GM12891 (cell line): ENCODE measurements around the gene PTAR1.
"Not testable (repeated sequence)": the region's sequence is repeated elsewhere in the genome, so short reads cannot be mapped to it uniquely, and the experiment has no call there.

Source experiments
- DNase-seq: peaks from one replicate; pipeline ENCODE4 v3.0.0; 2011; ENCODE audit warnings: low spot score; ENCODE audit not compliant: insufficient read length
- FAIRE-seq: peaks from 2 replicates; lab custom pipeline; 2011; peaks lifted over from hg19 to GRCh38; lab: Jason Lieb, UNC
- PAX5 ChIP-seq: IDR thresholded peaks from 2 replicates; pipeline ENCODE4 v1.6.1; 2011; ENCODE audit warnings: low read length, moderate library complexity, mild to moderate bottlenecking; ENCODE audit not compliant: insufficient read depth, severe bottlenecking
- POLR2A ChIP-seq: IDR thresholded peaks from 2 replicates; pipeline ENCODE4 v1.6.1; 2011; ENCODE audit warnings: low read depth, low read length, control low read depth
- POLR2AphosphoS5 ChIP-seq: IDR thresholded peaks from 2 replicates; pipeline ENCODE4 v1.6.1; 2011; ENCODE audit warnings: low read depth, low read length, control low read depth
- POU2F2 ChIP-seq: IDR thresholded peaks from 2 replicates; pipeline ENCODE4 v1.6.1; 2011; ENCODE audit warnings: low read depth, mild to moderate bottlenecking, control low read depth, low read length, moderate library complexity
- SPI1 ChIP-seq: IDR thresholded peaks from 2 replicates; pipeline ENCODE4 v1.6.1; 2011; ENCODE audit warnings: low read depth, low read length, control low read depth
- TAF1 ChIP-seq: IDR thresholded peaks from 2 replicates; pipeline ENCODE4 v1.6.1; 2011; ENCODE audit warnings: low read depth, low read length, control low read depth

PTAR1 gene

DNA sequence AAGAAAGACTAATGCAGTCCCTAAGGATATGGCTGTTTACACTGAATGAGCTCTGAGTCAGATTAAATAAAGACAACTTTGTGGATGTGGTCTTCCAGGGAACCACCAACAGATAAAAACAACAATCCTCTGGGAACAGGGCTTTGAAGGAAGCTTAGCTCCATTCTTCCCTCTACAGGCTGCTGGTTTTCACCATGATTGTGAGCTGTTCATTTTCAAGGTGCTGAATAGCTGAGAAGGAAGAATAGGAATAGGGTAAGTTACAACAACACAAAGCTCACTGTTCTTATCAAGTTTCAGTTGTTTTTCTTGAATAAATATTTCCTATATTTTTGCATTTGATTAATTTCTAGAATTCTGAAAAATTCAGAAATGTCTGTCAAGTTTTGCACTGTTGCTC, 25.9 kb upstream of the PTAR1 start:
- no peak for FAIRE-seq
- TF ChIP-seq POU2F2: no peak
- DNase-seq: no peak

DNA sequence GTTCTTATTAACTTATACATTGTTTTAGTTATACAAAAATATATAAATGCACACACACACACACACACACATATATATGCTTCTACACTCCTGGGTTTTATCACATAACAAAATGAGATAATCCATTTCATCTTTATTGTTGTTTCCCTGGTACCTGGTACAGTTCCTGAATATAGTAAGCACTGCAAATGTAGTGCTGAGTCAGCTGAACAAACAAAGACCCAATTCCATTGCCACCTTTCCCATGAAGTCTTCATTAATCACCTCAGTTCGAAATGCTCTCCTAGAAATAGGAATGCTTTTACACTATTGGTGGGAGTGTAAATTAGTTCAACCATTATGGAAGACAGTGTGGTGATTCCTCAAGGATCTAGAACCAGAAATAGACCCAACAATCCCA, 13.4 kb upstream of the PTAR1 start:
- DNase-seq (no peak), FAIRE-seq (no peak)
- no peak for TF ChIP-seq POU2F2
- TF ChIP-seq POLR2A: no peak
- TF ChIP-seq POLR2AphosphoS5: no peak
- no peak for TF ChIP-seq SPI1
- no peak for TF ChIP-seq PAX5
- TF ChIP-seq TAF1: no peak

DNA sequence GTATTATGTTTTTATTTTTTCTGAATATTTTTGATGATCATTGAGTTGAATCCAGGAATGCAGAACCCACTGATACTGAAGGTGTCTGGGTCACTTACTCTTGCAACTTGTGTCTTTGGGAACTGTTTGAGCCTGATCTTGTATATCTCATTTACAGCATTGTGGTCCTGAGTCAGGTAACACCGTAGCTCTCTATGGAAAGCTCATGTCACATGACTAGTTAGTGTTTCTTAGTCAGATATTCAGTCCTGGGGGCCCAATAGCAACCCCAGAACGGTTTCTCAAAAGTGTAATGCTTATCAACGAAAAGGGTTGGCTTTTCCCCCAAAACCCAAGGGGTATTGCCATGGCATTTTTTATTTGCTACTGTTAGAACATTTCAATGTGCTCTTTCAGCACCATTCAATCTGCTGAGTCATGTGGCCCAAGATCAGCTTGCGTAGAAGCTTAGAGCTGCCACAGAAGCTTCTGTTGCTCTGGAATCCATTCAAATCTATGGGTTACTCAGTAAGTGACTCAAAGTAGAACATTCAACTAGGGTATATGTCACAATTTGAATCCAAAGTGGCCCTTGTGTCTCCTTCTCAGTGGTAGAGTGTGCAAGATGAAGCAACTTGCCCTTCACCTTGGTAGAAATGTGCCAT, 12.1 kb upstream of the PTAR1 start:
- FAIRE-seq (no peak), DNase-seq (no peak)
- TF ChIP-seq POLR2AphosphoS5: no peak
- no peak for TF ChIP-seq SPI1
- TF ChIP-seq POLR2A: no peak
- no peak for TF ChIP-seq PAX5
- TF ChIP-seq TAF1: no peak
- TF ChIP-seq POU2F2: no peak

DNA sequence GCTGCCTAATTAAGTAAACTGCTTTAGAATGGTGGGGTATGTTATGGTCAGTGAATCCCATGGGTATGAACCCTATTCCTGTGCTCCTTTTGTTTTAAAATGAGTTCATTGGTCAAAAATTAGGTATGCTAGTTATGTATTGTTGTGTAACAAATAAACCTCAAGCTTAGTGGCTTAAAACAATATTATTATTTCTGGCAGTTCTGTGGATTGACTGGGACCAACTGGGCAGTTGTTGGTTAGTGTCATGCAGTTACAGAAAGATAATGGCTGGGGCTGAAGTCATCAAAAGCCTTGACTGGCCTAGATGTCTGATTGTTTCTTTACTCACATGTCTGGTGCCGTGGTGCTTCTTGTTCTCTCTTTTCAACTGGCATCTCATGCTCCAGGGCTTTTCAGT, 8.9 kb upstream of the PTAR1 start:
- FAIRE-seq (no peak), DNase-seq (no peak)
- TF ChIP-seq POU2F2: no peak
- TF ChIP-seq PAX5: no peak
- TF ChIP-seq SPI1: no peak
- no peak for TF ChIP-seq TAF1
- TF ChIP-seq POLR2AphosphoS5: no peak
- no peak for TF ChIP-seq POLR2A

- DNase-seq (no peak), FAIRE-seq (no peak)
- TF ChIP-seq SPI1 (no peak), PAX5 (no peak), POU2F2 (no peak), TAF1 (no peak), POLR2AphosphoS5 (no peak), POLR2A (no peak)
Measured at GRCh38 chr9:69768101-69768500, 8.3 kb upstream of the PTAR1 start.

- not testable (repeated sequence) for DNase-seq, FAIRE-seq
Measured at GRCh38 chr9:69763862-69764261, 4.1 kb upstream of the PTAR1 start.

- DNase-seq (no peak), FAIRE-seq (no peak)
- no peak for TF ChIP-seq POLR2AphosphoS5
- TF ChIP-seq POLR2A: no peak
- TF ChIP-seq SPI1: no peak
- TF ChIP-seq PAX5: no peak
- no peak for TF ChIP-seq POU2F2
- TF ChIP-seq TAF1: no peak
Measured at GRCh38 chr9:69762527-69762926, 2.7 kb upstream of the PTAR1 start.

- DNase-seq: no peak
- no peak for TF ChIP-seq POU2F2
- no peak for TF ChIP-seq POLR2AphosphoS5
- TF ChIP-seq POLR2A: no peak
- TF ChIP-seq PAX5: no peak
- TF ChIP-seq SPI1: no peak
- no peak for FAIRE-seq
Measured at GRCh38 chr9:69760278-69760610, 433 bp upstream of the PTAR1 start.

- DNase-seq (no peak), FAIRE-seq (no peak)
- TF ChIP-seq SPI1 (no peak), POLR2AphosphoS5 (no peak), TAF1 (no peak), PAX5 (no peak), POU2F2 (no peak), POLR2A (no peak)
Measured at GRCh38 chr9:69759021-69759420, 790 bp downstream of the PTAR1 start.

GRCh38 chr9:69757996-69758675, 1.7 kb downstream of the PTAR1 start:
- FAIRE-seq (peak; percentile 57), DNase-seq (no peak)

GRCh38 chr9:69755205-69755604, 4.6 kb downstream of the PTAR1 start:
- TF ChIP-seq SPI1: no peak
- no peak for TF ChIP-seq TAF1
- TF ChIP-seq PAX5: no peak
- TF ChIP-seq POLR2AphosphoS5: no peak
- TF ChIP-seq POLR2A: no peak
- no peak for TF ChIP-seq POU2F2
- no peak for FAIRE-seq
- DNase-seq: no peak

More at GRCh38 chr9:69757996-69758675, 1.7 kb downstream of the PTAR1 start:
- no peak for TF ChIP-seq SPI1
- TF ChIP-seq TAF1: no peak
- TF ChIP-seq PAX5: no peak
- TF ChIP-seq POU2F2: no peak
- no peak for TF ChIP-seq POLR2A
- no peak for TF ChIP-seq POLR2AphosphoS5
